Panc1 (cell line): ENCODE data around the gene FMO2.
A peak's percentile ranks its signal among the peaks of the same experiment; 100 is the strongest.

Source experiments
- POLR2AphosphoS5 ChIP-seq: IDR thresholded peaks from 2 replicates; pipeline ENCODE4 v1.6.1; 2012; ENCODE audit warnings: mild to moderate bottlenecking, low read depth, low read length, moderate library complexity
- TF ChIP-seq, protein P1 (sequence below): fragments of 450-650 bp; IDR thresholded peaks from 2 replicates; pipeline ENCODE4 v1.5.1; 2017; ENCODE audit warnings: mild to moderate bottlenecking

DNA sequence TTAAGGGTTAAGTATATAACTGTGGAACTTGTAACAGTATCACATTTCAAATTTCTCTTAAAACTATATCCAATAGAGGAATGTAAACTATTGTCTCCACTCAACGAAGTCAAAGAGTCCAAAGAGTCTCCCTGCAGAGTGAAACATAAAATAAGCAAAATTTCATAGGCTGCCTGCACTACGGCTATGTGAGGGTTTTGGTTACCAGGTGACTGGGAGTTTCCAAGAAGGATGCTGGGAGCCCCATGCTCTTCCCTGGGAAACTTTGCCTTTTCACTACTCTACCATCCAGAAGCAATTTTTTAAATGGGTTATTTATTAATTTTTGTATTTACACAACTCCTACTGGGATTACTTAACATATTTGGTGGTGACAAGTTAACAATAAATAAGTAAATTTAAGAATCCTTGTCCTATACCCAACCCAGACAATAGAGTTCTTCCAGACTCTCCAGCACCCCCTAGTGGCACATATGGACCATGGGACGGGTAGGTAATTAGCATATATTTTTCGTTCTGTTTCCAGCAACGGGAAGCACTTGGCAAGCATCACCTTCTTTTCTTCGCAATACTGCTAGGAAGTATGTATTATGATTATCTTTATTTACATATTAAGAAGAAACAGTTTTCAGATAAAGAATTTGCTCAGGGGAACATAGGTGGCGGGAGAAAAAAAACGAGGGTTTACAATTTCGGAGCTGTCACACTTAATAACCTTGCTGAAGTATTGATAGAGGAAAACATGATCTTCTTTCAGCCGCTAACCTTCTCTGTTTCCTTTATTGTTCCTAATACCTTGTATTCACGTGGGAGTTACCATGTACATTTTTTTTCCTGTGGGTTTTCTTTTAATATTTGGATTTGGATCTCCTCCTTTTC is 3.5 kb downstream of the FMO2 start:
- TF ChIP-seq, protein P1, sequence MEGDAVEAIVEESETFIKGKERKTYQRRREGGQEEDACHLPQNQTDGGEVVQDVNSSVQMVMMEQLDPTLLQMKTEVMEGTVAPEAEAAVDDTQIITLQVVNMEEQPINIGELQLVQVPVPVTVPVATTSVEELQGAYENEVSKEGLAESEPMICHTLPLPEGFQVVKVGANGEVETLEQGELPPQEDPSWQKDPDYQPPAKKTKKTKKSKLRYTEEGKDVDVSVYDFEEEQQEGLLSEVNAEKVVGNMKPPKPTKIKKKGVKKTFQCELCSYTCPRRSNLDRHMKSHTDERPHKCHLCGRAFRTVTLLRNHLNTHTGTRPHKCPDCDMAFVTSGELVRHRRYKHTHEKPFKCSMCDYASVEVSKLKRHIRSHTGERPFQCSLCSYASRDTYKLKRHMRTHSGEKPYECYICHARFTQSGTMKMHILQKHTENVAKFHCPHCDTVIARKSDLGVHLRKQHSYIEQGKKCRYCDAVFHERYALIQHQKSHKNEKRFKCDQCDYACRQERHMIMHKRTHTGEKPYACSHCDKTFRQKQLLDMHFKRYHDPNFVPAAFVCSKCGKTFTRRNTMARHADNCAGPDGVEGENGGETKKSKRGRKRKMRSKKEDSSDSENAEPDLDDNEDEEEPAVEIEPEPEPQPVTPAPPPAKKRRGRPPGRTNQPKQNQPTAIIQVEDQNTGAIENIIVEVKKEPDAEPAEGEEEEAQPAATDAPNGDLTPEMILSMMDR: peak; percentile 82
- TF ChIP-seq POLR2AphosphoS5: no peak
